ENCODE data around the gene ZNF785.

The ZNF785 gene

GRCh38 chr16:30623536-30624283 is 38.2 kb upstream of the ZNF785 start:
- Histone ChIP-seq H3K4me3 (ENCODE audit: low read depth in 1 of 2, low read length in 1 of 2) (no peak overlapping the region), H3K27me3 (no peaks in the 10 kb centered on the region), H3K9me3 (no peaks in the 10 kb centered on the region), H3K27ac (no peak overlapping the region), H3K4me1 (ENCODE audit: control insufficient read depth in 1 of 2, insufficient read depth in 1 of 2, low read depth in 1 of 2, low read length in 1 of 2) (peaks cover 0 to 2% of the 10 kb centered on the region in 2 experiments), H3K36me3 (no peaks in the 10 kb centered on the region)
- TF ChIP-seq CTCF (IDR thresholded peaks at IDR 0.05) = no peak

DNA sequence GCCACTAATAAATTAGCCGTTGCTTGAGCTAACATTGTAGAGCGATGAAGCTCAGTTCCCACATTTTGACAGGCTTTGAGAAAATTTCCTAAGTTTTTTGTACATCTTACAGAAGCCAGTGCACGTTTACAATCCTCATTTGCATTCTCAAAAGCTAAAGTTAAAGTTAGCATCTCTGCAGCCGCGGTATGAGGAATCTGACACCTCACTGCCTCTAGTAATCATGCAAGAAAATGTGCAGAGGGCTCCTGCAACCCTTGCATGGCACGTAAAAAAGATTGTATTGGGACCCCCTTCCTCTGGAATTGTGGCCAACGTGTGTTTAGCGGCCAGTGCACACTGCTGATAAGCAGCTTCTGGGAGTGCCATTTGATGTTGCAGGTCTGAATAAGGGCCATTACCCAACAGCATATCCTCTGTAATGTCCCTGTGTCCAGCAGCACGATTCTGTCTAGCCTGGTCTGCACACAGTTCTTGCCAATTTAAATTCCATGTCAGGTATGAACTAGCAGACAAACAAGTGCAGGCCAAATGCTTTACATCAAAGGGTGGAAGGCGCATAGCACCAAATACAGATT is 37.0 kb upstream of the ZNF785 start:
- Histone ChIP-seq H3K4me3 (ENCODE audit: low read depth in 1 of 2, low read length in 1 of 2) (no peak overlapping the region), H3K27ac (no peak overlapping the region), H3K36me3 (no peaks in the 10 kb centered on the region), H3K4me1 (ENCODE audit: control insufficient read depth in 1 of 2, insufficient read depth in 1 of 2, low read depth in 1 of 2, low read length in 1 of 2) (peaks cover 0 to 4% of the 10 kb centered on the region in 2 experiments), H3K27me3 (no peaks in the 10 kb centered on the region), H3K9me3 (no peaks in the 10 kb centered on the region)
- no peak for TF ChIP-seq CTCF (IDR thresholded peaks at IDR 0.05)

DNA sequence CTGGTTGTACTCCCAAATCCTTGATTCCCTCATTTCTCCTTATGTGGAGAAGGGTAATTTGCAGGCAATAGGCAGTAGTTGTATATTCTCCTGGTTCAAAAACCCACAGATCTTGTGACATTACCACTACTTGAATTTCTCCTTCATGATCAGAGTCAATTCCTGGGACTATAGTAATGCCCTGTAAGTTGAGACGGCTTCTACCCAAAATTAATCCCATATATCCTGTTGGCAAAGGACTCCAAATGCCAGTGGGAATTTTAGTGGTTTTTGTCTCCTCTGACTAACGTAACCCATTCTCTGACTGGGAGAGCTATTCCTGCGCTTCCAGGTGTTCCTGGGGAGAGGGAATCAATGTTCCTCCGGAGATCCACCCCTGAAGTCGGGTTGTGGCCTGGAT is 36.3 kb upstream of the ZNF785 start:
- Histone ChIP-seq H3K27me3 (no peaks in the 10 kb centered on the region), H3K36me3 (no peaks in the 10 kb centered on the region), H3K27ac (no peak overlapping the region), H3K4me1 (ENCODE audit: control insufficient read depth in 1 of 2, insufficient read depth in 1 of 2, low read depth in 1 of 2, low read length in 1 of 2) (peaks cover 0 to 5% of the 10 kb centered on the region in 2 experiments), H3K9me3 (no peaks in the 10 kb centered on the region), H3K4me3 (ENCODE audit: low read depth in 1 of 2, low read length in 1 of 2) (no peak overlapping the region)
- no peak for TF ChIP-seq CTCF (IDR thresholded peaks at IDR 0.05)

DNA sequence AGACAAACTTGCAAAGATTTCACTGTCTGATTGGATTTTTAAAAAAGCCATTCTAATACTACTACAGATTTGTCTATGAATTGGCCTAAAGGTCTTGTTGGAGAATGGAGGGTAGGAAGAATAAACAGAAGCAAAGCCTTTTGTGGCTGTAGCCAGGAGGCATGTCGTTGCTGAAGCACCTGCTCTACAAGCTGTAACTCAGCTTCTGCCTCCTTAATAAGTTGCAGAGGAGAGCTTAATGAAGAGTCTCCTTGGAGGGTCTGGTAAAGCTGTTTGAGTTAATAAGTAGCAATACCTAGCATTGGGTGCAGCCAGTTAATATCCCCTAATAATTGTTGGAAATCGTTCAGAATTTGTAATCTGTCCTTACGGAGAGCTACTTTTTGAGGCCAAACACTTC is 34.7 kb upstream of the ZNF785 start:
- Histone ChIP-seq H3K36me3 (no peaks in the 10 kb centered on the region), H3K27me3 (no peaks in the 10 kb centered on the region), H3K27ac (no peak overlapping the region), H3K4me1 (ENCODE audit: control insufficient read depth in 1 of 2, insufficient read depth in 1 of 2, low read depth in 1 of 2, low read length in 1 of 2) (peaks cover 0 to 5% of the 10 kb centered on the region in 2 experiments), H3K4me3 (ENCODE audit: low read depth in 1 of 2, low read length in 1 of 2) (no peak overlapping the region), H3K9me3 (no peaks in the 10 kb centered on the region)
- TF ChIP-seq CTCF (IDR thresholded peaks at IDR 0.05) = no peak

- Histone ChIP-seq H3K27me3 (no peaks in the 10 kb centered on the region), H3K9me3 (no peaks in the 10 kb centered on the region), H3K4me1 (ENCODE audit: control insufficient read depth in 1 of 2, insufficient read depth in 1 of 2, low read depth in 1 of 2, low read length in 1 of 2) (peaks cover 0 to 5% of the 10 kb centered on the region in 2 experiments), H3K36me3 (no peaks in the 10 kb centered on the region), H3K27ac (no peak overlapping the region), H3K4me3 (ENCODE audit: low read depth in 1 of 2, low read length in 1 of 2) (no peak overlapping the region)
- no peak for TF ChIP-seq CTCF (IDR thresholded peaks at IDR 0.05)
These were observed 34.1 kb upstream of the ZNF785 start for GRCh38 chr16:30619638-30620037.

Data from neutrophil (primary cell).